Brain microvascular endothelial cell (primary cell): ENCODE measurements around the gene CDHR5.

Experiments
- DNase-seq: peaks from one replicate; pipeline ENCODE4 v3.0.0-alpha.2; 2020
- H3K27ac ChIP-seq: fragments of 250-450 bp; sonication (Bioruptor Pico); 2 replicates; pipeline ENCODE4 v1.5.1; 2020; ENCODE audit warnings: mild to moderate bottlenecking, moderate library complexity
- H3K27me3 ChIP-seq: fragments of 250-450 bp; sonication (Bioruptor Pico); replicated peaks from 2 replicates; pipeline ENCODE4 v1.5.1; 2020; ENCODE audit warnings: mild to moderate bottlenecking
- H3K36me3 ChIP-seq: fragments of 250-450 bp; sonication (Bioruptor Pico); replicated peaks from 2 replicates; pipeline ENCODE4 v1.5.1; 2020; ENCODE audit warnings: mild to moderate bottlenecking
- H3K4me3 ChIP-seq: 2 replicates; pipeline ENCODE4 v1.5.1; 2011; ENCODE audit warnings: low read depth, mild to moderate bottlenecking, control low read depth, low read length, moderate library complexity
- CTCF ChIP-seq: IDR thresholded peaks from 2 replicates; pipeline ENCODE4 v1.5.1; 2011; ENCODE audit warnings: low read depth, mild to moderate bottlenecking, moderate library complexity, low read length, control low read depth, inconsistent platforms; ENCODE audit errors: missing control alignments
- in situ Hi-C: cut with HindIII; loops from 2 replicates; pipeline ENCODE4 v1.10.0; 2017; ENCODE audit warnings: low sequenced_read_pairs, low pct_ligation_motif_present

The CDHR5 gene

GRCh38 chr11:646214-646613 lies 21.5 kb upstream of the CDHR5 start:
- no peak overlapping the region for H3K27ac ChIP-seq
- H3K4me3 ChIP-seq: no peak overlapping the region
- no peak for TF ChIP-seq CTCF
- H3K36me3 ChIP-seq: peaks cover 13% of the 10 kb centered on the region
- no peaks in the 10 kb centered on the region for H3K27me3 ChIP-seq
- in situ Hi-C loops: no loop called here
- DNase-seq: no peak

GRCh38 chr11:645536-645935 lies 20.8 kb upstream of the CDHR5 start:
- H3K27me3 ChIP-seq: peaks cover 2% of the 10 kb centered on the region
- no peak overlapping the region for H3K27ac ChIP-seq
- H3K4me3 ChIP-seq: no peak overlapping the region
- H3K36me3 ChIP-seq: peaks cover 13% of the 10 kb centered on the region
- in situ Hi-C loops: no loop called here
- TF ChIP-seq CTCF: no peak
- no peak for DNase-seq

- H3K27me3 ChIP-seq: peaks cover 9% of the 10 kb centered on the region
- H3K36me3 ChIP-seq: peaks cover 13% of the 10 kb centered on the region
- no peak for DNase-seq
- no peak overlapping the region for H3K4me3 ChIP-seq
- no peak overlapping the region for H3K27ac ChIP-seq
- TF ChIP-seq CTCF: no peak
- in situ Hi-C loops: no loop called here
Observed at GRCh38 chr11:643849-644738, 19.3 kb upstream of the CDHR5 start.

- in situ Hi-C loops: no loop called here
- DNase-seq: no peak
- TF ChIP-seq CTCF: no peak
- H3K27ac ChIP-seq: no peak overlapping the region
- peaks cover 8% of the 10 kb centered on the region for H3K36me3 ChIP-seq
- H3K27me3 ChIP-seq: peaks cover 16% of the 10 kb centered on the region
- no peak overlapping the region for H3K4me3 ChIP-seq
Observed at GRCh38 chr11:643366-643765, 18.6 kb upstream of the CDHR5 start.

- no peak overlapping the region for H3K4me3 ChIP-seq
- H3K27me3 ChIP-seq: peaks cover 30% of the 10 kb centered on the region
- in situ Hi-C loops: no loop called here
- H3K27ac ChIP-seq: no peak overlapping the region
- H3K36me3 ChIP-seq: peaks cover 8% of the 10 kb centered on the region
- no peak for TF ChIP-seq CTCF
- DNase-seq: no peak
Observed at GRCh38 chr11:641806-642370, 17.1 kb upstream of the CDHR5 start.
